GM06990 (cell line): ENCODE data around the gene NEK1.
"Not testable (repeated sequence)": the region's sequence is repeated elsewhere in the genome, so short reads cannot be mapped to it uniquely, and the experiment has no call there.

Experiments used
- DNase-seq: peaks from one replicate; pipeline ENCODE4 v3.0.0-alpha.2; 2011; ENCODE audit not compliant: insufficient read length; ENCODE audit errors: extremely low read depth
- H3K27me3 ChIP-seq: replicated peaks from 2 replicates; pipeline ENCODE4 v1.6.0; 2011; ENCODE audit warnings: low read length; ENCODE audit not compliant: control insufficient read depth, insufficient read depth
- H3K36me3 ChIP-seq: 2 replicates; pipeline ENCODE4 v1.5.1; 2011; ENCODE audit warnings: low read length; ENCODE audit not compliant: control insufficient read depth, insufficient read depth
- H3K4me3 ChIP-seq: replicated peaks from 2 replicates; pipeline ENCODE4 v1.5.1; 2011; ENCODE audit warnings: low read depth, mild to moderate bottlenecking, control low read depth, low read length
- CTCF ChIP-seq: IDR thresholded peaks from 2 replicates; pipeline ENCODE4 v1.5.1; 2011; ENCODE audit warnings: low read length, control low read depth, mild to moderate bottlenecking, inconsistent platforms; ENCODE audit not compliant: insufficient read depth, poor library complexity, severe bottlenecking

NEK1 gene

GRCh38 chr4:169582203-169582602, 30.2 kb downstream of the NEK1 start:
- H3K4me3 ChIP-seq: no peak overlapping the region
- peaks cover 2% of the 10 kb centered on the region; the same call in 1 of the 2 replicates for H3K36me3 ChIP-seq
- H3K27me3 ChIP-seq: no peaks in the 10 kb centered on the region
- no peak for DNase-seq
- TF ChIP-seq CTCF: peak; percentile 27

GRCh38 chr4:169573889-169574288, 38.5 kb downstream of the NEK1 start:
- DNase-seq: no peak
- no peak for TF ChIP-seq CTCF
- H3K27me3 ChIP-seq: no peaks in the 10 kb centered on the region
- H3K4me3 ChIP-seq: no peak overlapping the region
- peaks cover 5% of the 10 kb centered on the region for H3K36me3 ChIP-seq

- no peak for TF ChIP-seq CTCF
- no peak for DNase-seq
- Histone ChIP-seq H3K4me3 (no peak overlapping the region), H3K36me3 (peaks cover 5% of the 10 kb centered on the region), H3K27me3 (no peaks in the 10 kb centered on the region)
These were observed 40.9 kb downstream of the NEK1 start for GRCh38 chr4:169571435-169571834.

GRCh38 chr4:169571012-169571411, 41.4 kb downstream of the NEK1 start:
- not testable (repeated sequence) for DNase-seq, H3K4me3 ChIP-seq, H3K36me3 ChIP-seq, H3K27me3 ChIP-seq

GRCh38 chr4:169570266-169570665, 42.1 kb downstream of the NEK1 start:
- not testable (repeated sequence) for H3K27me3 ChIP-seq, H3K4me3 ChIP-seq, H3K36me3 ChIP-seq, DNase-seq

- H3K4me3 ChIP-seq, H3K36me3 ChIP-seq, H3K27me3 ChIP-seq, DNase-seq: not testable (repeated sequence)
These were observed 43.2 kb downstream of the NEK1 start for GRCh38 chr4:169569188-169569587.

GRCh38 chr4:169567916-169568315, 44.5 kb downstream of the NEK1 start:
- TF ChIP-seq CTCF: no peak
- Histone ChIP-seq H3K36me3 (no peaks in the 10 kb centered on the region), H3K27me3 (no peaks in the 10 kb centered on the region), H3K4me3 (no peak overlapping the region)
- no peak for DNase-seq
